ENCODE measurements around the gene PAAF1.

The PAAF1 gene

GRCh38 chr11:73972620-73973449, 96.0 kb downstream of the PAAF1 start:
- no peak for DNase-seq (ENCODE audit: low read depth in 2 of 2)

GRCh38 chr11:73974604-73975478, 98.0 kb downstream of the PAAF1 start:
- DNase-seq (ENCODE audit: low read depth in 2 of 2), result no peak

GRCh38 chr11:73975479-73975757, 98.6 kb downstream of the PAAF1 start:
- DNase-seq (ENCODE audit: low read depth in 2 of 2), result no peak

- DNase-seq (ENCODE audit: low read depth in 2 of 2), result no peak
Measured at GRCh38 chr11:73976451-73977151, 99.8 kb downstream of the PAAF1 start.

GRCh38 chr11:73977856-73978519, 101.2 kb downstream of the PAAF1 start:
- DNase-seq (ENCODE audit: low read depth in 2 of 2), result no peak

GRCh38 chr11:73978576-73979086, 101.8 kb downstream of the PAAF1 start:
- DNase-seq (ENCODE audit: low read depth in 2 of 2), result no peak

GRCh38 chr11:73980001-73980961, 103.5 kb downstream of the PAAF1 start:
- DNase-seq (ENCODE audit: low read depth in 2 of 2), result no peak

All from stimulated activated CD8-positive, alpha-beta memory T cell treated with anti-CD3 and anti-CD28 coated beads, Interleukin-2, amount 100 ng/mL, for 48 hours (primary cell).